ENCODE data around the gene CACNG4. TPM values are rescaled to one million over a fixed set of nuclear protein-coding genes. Genes with fewer than 3 reads are reported as not detected.

Gene CACNG4
- total RNA-seq, 1 experiment from 2014 or later = 6.3 TPM

DNA sequence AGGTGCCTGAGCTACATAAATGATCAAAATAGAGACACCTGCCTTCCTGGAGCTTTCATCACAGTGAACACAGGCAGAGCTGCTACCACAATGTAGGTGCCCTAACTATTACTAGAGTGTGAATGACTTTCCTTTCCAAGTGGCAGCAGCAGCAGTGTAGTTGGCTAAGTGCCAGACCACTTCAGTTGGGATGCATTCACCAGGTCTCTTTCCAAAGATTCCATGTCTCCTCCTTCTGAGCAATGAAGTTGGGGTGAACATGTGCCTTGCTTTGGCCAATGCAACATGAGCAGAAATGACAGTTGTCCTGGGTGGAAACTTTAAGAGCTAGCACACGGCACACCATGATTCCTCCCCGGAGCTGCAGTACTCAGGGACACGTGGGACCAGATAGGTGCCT lies 23.3 kb upstream of the CACNG4 start:
- H2BK15ac ChIP-seq (ENCODE audit: low read depth, low read length) = no peak overlapping the region
- no peak overlapping the region for H2BK20ac ChIP-seq (ENCODE audit: low read depth, low read length, poor library complexity, severe bottlenecking)
- H2AK5ac ChIP-seq (ENCODE audit: insufficient read length, low read length) = no peak overlapping the region
- H3K14ac ChIP-seq (ENCODE audit: insufficient read depth, low read length) = no peak overlapping the region
- TF ChIP-seq, protein P1, sequence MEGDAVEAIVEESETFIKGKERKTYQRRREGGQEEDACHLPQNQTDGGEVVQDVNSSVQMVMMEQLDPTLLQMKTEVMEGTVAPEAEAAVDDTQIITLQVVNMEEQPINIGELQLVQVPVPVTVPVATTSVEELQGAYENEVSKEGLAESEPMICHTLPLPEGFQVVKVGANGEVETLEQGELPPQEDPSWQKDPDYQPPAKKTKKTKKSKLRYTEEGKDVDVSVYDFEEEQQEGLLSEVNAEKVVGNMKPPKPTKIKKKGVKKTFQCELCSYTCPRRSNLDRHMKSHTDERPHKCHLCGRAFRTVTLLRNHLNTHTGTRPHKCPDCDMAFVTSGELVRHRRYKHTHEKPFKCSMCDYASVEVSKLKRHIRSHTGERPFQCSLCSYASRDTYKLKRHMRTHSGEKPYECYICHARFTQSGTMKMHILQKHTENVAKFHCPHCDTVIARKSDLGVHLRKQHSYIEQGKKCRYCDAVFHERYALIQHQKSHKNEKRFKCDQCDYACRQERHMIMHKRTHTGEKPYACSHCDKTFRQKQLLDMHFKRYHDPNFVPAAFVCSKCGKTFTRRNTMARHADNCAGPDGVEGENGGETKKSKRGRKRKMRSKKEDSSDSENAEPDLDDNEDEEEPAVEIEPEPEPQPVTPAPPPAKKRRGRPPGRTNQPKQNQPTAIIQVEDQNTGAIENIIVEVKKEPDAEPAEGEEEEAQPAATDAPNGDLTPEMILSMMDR (conservative IDR thresholded peaks at IDR 0.05) = no peak
- H3K4me2 ChIP-seq (ENCODE audit: insufficient read depth, insufficient read length, low read length) = no peak overlapping the region
- H3K79me2 ChIP-seq (ENCODE audit: insufficient read depth, low read length) = no peaks in the 10 kb centered on the region
- no peaks in the 10 kb centered on the region for H4K20me1 ChIP-seq (ENCODE audit: control insufficient read depth, insufficient read depth, insufficient read length)
- H3T11ph ChIP-seq (ENCODE audit: low read length) = no peak overlapping the region
- no peaks in the 10 kb centered on the region for H3K9me3 ChIP-seq (ENCODE audit: control insufficient read depth, low read depth, low read length)
- H4K5ac ChIP-seq (ENCODE audit: insufficient read length, low read depth, low read length) = no peak overlapping the region
- H3K27ac Mint-ChIP-seq = peak overlapping the region in 1 of 3 experiments; percentile 24; a peak in 1 of 7 replicates
- no peak overlapping the region for H3K27ac ChIP-seq (ENCODE audit: insufficient read length, low read depth, low read length)
- no peak overlapping the region for H2BK5ac ChIP-seq (ENCODE audit: insufficient read length, low read length)
- H2BK120ac ChIP-seq (ENCODE audit: low read depth, low read length, poor library complexity, severe bottlenecking) = no peak overlapping the region
- no peaks in the 10 kb centered on the region for H3K23me2 ChIP-seq (ENCODE audit: insufficient read length, low read depth, low read length, poor library complexity, severe bottlenecking)
- WGBS (ENCODE audit: extremely low coverage, insufficient read length, low lambda C conversion rate) = no CpG with 5 or more reads among the region's 3 CpGs
- H3K4me1 Mint-ChIP-seq = peaks cover 22 to 23% of the 10 kb centered on the region in 2 experiments
- no peaks in the 10 kb centered on the region for H3K4me1 ChIP-seq (ENCODE audit: insufficient read depth, low read length)
- no peak overlapping the region for H2BK12ac ChIP-seq (ENCODE audit: insufficient read length, low read depth, low read length)
- no peak overlapping the region for H3K4me3 Mint-ChIP-seq
- H2AFZ ChIP-seq (ENCODE audit: low read length) = no peak overlapping the region
- H3K4ac ChIP-seq (ENCODE audit: low read depth, low read length) = no peak overlapping the region
- no peaks in the 10 kb centered on the region for H3K27me3 ChIP-seq (ENCODE audit: insufficient read depth, low read length)
- no peak overlapping the region for H3K23ac ChIP-seq (ENCODE audit: insufficient read length, low read depth, low read length)
- no peak overlapping the region for H4K8ac ChIP-seq (replicated peaks; ENCODE audit: insufficient read length, low read depth, low read length)
- no peak overlapping the region for H4K91ac ChIP-seq (ENCODE audit: insufficient read length, low read depth, low read length)
- no peak overlapping the region for H3K56ac ChIP-seq (ENCODE audit: insufficient read length, low read depth, low read length)
- H3K36me3 Mint-ChIP-seq (ENCODE audit: insufficient read depth in 1 of 3, low read depth in 3 of 3) = peaks cover 7 to 15% (median 12%) of the 10 kb centered on the region in 3 experiments; a peak in 6 of 7 replicates
- H3K79me1 ChIP-seq (ENCODE audit: insufficient read depth, low read depth, low read length, poor library complexity, severe bottlenecking) = no peaks in the 10 kb centered on the region
- no peak overlapping the region for H3K9ac ChIP-seq (ENCODE audit: extremely low read depth, insufficient read length, low read length)
- H3K27me3 Mint-ChIP-seq (ENCODE audit: low read depth) = peaks cover 23% of the 10 kb centered on the region
- H3K9me3 Mint-ChIP-seq = peaks cover 15 to 23% of the 10 kb centered on the region in 2 experiments
- H3K18ac ChIP-seq (ENCODE audit: insufficient read length, low read depth, low read length) = no peak overlapping the region
- no peak for DNase-seq

Measured in H9 (cell line).